ENCODE data around the gene RCAN1.

RCAN1 gene

GRCh38 chr21:34536311-34536710, 78.6 kb downstream of the RCAN1 start:
- H3K4me3 ChIP-seq (ENCODE audit: low read depth, low read length): no peak overlapping the region
- TF ChIP-seq, protein P1, sequence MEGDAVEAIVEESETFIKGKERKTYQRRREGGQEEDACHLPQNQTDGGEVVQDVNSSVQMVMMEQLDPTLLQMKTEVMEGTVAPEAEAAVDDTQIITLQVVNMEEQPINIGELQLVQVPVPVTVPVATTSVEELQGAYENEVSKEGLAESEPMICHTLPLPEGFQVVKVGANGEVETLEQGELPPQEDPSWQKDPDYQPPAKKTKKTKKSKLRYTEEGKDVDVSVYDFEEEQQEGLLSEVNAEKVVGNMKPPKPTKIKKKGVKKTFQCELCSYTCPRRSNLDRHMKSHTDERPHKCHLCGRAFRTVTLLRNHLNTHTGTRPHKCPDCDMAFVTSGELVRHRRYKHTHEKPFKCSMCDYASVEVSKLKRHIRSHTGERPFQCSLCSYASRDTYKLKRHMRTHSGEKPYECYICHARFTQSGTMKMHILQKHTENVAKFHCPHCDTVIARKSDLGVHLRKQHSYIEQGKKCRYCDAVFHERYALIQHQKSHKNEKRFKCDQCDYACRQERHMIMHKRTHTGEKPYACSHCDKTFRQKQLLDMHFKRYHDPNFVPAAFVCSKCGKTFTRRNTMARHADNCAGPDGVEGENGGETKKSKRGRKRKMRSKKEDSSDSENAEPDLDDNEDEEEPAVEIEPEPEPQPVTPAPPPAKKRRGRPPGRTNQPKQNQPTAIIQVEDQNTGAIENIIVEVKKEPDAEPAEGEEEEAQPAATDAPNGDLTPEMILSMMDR (IDR thresholded peaks at IDR 0.05; ENCODE audit: low read depth, low read length): no peak

- TF ChIP-seq, protein P1 (IDR thresholded peaks at IDR 0.05; ENCODE audit: low read depth, low read length): no peak
- no peak overlapping the region for H3K4me3 ChIP-seq (ENCODE audit: low read depth, low read length)
Measured at GRCh38 chr21:34535886-34536285, 79.0 kb downstream of the RCAN1 start.

GRCh38 chr21:34534522-34534921, 80.4 kb downstream of the RCAN1 start:
- TF ChIP-seq, protein P1 (IDR thresholded peaks at IDR 0.05; ENCODE audit: low read depth, low read length): no peak
- no peak overlapping the region for H3K4me3 ChIP-seq (ENCODE audit: low read depth, low read length)

DNA sequence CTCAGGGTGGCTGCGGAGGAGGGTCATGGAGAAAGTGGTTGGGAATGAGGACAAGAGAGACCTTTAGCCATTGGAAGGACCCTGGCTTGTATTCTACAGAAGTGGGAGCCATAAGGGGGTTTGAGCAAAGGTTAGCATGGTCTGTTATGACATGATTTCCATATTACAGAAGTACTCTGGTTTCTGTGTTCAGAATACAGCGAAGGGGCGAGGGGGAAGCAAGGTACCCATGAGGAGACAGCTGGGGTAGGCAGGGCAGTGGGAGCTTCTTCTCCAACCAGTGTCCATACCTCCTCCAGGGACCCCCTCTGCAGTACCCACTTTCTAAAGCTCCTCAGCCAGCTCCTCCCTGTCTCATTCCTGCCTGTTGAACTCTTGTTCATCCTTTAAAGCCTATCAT, 81.0 kb downstream of the RCAN1 start:
- TF ChIP-seq, protein P1 (IDR thresholded peaks at IDR 0.05; ENCODE audit: low read depth, low read length): no peak
- H3K4me3 ChIP-seq (ENCODE audit: low read depth, low read length): no peak overlapping the region

DNA sequence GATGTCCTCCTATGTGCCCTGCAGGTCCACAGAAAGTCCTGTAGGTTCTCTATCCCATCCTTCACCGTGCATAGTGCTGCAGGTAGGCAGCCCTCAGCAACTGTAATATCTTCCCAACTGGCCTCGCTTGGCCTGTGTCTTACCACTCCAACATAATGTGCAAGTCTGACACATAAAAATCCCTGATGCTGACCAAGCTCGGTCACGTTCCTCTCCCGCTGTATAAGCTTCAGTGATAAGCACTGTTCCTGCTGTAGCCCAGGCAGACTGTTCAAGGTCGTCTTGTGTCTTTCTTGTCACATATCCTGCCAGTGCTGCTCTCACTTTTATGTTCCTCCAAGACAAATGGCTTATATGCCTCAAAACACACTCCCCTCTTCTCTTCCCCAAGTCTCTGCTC, 83.5 kb downstream of the RCAN1 start:
- TF ChIP-seq, protein P1 (IDR thresholded peaks at IDR 0.05; ENCODE audit: low read depth, low read length): no peak
- no peak overlapping the region for H3K4me3 ChIP-seq (ENCODE audit: low read depth, low read length)

- no peak overlapping the region for H3K4me3 ChIP-seq (ENCODE audit: low read depth, low read length)
- TF ChIP-seq, protein P1 (IDR thresholded peaks at IDR 0.05; ENCODE audit: low read depth, low read length): no peak
Measured at GRCh38 chr21:34530261-34530660, 84.7 kb downstream of the RCAN1 start.

GRCh38 chr21:34528131-34528561, 86.8 kb downstream of the RCAN1 start:
- H3K4me3 ChIP-seq (ENCODE audit: low read depth, low read length): no peak overlapping the region
- TF ChIP-seq, protein P1 (IDR thresholded peaks at IDR 0.05; ENCODE audit: low read depth, low read length): no peak
